ENCODE results near the gene SLC7A6.

The SLC7A6 gene

DNA sequence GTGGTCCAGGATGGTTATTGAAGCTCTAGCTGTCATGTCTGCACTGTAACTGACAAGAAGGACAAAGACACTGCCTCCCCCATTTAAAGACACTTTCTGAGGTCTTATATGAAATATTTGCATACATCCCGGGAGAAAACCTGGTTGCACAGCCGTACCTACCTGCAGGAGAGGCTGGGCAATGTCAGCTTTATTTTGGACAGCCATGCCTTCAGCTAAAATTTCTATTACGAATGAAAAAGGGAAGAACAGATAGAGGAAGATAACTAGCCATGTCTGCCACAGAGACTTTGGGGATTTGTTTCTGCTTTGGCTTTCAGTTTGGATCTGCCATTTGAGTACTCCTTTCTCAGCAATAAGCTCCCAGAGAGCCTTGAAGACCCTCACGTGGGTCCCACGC is 19.0 kb downstream of the SLC7A6 start:
- no peak overlapping the region for H4K5ac ChIP-seq (ENCODE audit: low read length)
- H3K79me1 ChIP-seq (ENCODE audit: low read length), result peaks cover 11% of the 10 kb centered on the region
- no peak overlapping the region for H2BK5ac ChIP-seq (ENCODE audit: low read length)
- no peak overlapping the region for H2BK120ac ChIP-seq (ENCODE audit: low read depth, low read length)
- H3K18ac ChIP-seq (ENCODE audit: low read length), result no peak overlapping the region
- H3K79me2 ChIP-seq (ENCODE audit: control insufficient read depth, insufficient read depth, low read length), result no peaks in the 10 kb centered on the region
- H3K27ac ChIP-seq (ENCODE audit: low read depth, low read length), result no peak overlapping the region
- no CpG with 5 or more reads among the region's 5 CpGs for WGBS (ENCODE audit: extremely low coverage, insufficient coverage, low lambda C conversion rate)
- H3K36me3 ChIP-seq (ENCODE audit: control insufficient read depth, insufficient read depth, low read length), result peaks cover 7% of the 10 kb centered on the region
- no peak overlapping the region for H3K4me3 ChIP-seq (ENCODE audit: low read length)
- no peak overlapping the region for H3K23ac ChIP-seq (ENCODE audit: low read length)
- no peak overlapping the region for H3K4me2 ChIP-seq (ENCODE audit: low read length)
- H4K8ac ChIP-seq (ENCODE audit: low read depth, low read length), result no peak overlapping the region
- H3K9ac ChIP-seq (ENCODE audit: low read length), result no peak overlapping the region
- no peak overlapping the region for H2AK5ac ChIP-seq (ENCODE audit: low read length)
- H3K4ac ChIP-seq (ENCODE audit: low read depth, low read length), result no peak overlapping the region
- no peaks in the 10 kb centered on the region for H3K27me3 ChIP-seq (ENCODE audit: insufficient read depth, low read length, poor library complexity)
- H3K4me1 ChIP-seq (ENCODE audit: control insufficient read depth, low read depth, low read length), result no peaks in the 10 kb centered on the region
- H2BK15ac ChIP-seq (replicated peaks; ENCODE audit: low read depth), result no peak overlapping the region
- no peak for DNase-seq
- no peak overlapping the region for H3K56ac ChIP-seq (ENCODE audit: low read length)

- no peak overlapping the region for H3K56ac ChIP-seq (ENCODE audit: low read length)
- DNase-seq, result no peak
These were observed 19.7 kb downstream of the SLC7A6 start for GRCh38 chr16:68283801-68284598.

GRCh38 chr16:68284847-68285246 is 20.5 kb downstream of the SLC7A6 start:
- H3K4me1 ChIP-seq (ENCODE audit: control insufficient read depth, low read depth, low read length), result no peaks in the 10 kb centered on the region
- H4K5ac ChIP-seq (ENCODE audit: low read length), result no peak overlapping the region

More at GRCh38 chr16:68283801-68284598, 19.7 kb downstream of the SLC7A6 start:
- Histone ChIP-seq H3K4me1 (ENCODE audit: control insufficient read depth, low read depth, low read length) (no peaks in the 10 kb centered on the region), H4K5ac (ENCODE audit: low read length) (no peak overlapping the region), H3K4me3 (ENCODE audit: low read length) (no peak overlapping the region), H3K4me2 (ENCODE audit: low read length) (no peak overlapping the region), H3K79me2 (ENCODE audit: control insufficient read depth, insufficient read depth, low read length) (no peaks in the 10 kb centered on the region), H3K9ac (ENCODE audit: low read length) (no peak overlapping the region), H2BK120ac (ENCODE audit: low read depth, low read length) (no peak overlapping the region), H3K27ac (ENCODE audit: low read depth, low read length) (no peak overlapping the region), H3K18ac (ENCODE audit: low read length) (no peak overlapping the region), H2BK15ac (replicated peaks; ENCODE audit: low read depth) (no peak overlapping the region), H2BK5ac (ENCODE audit: low read length) (no peak overlapping the region), H3K27me3 (ENCODE audit: insufficient read depth, low read length, poor library complexity) (no peaks in the 10 kb centered on the region), H3K36me3 (ENCODE audit: control insufficient read depth, insufficient read depth, low read length) (peaks cover 7% of the 10 kb centered on the region), H3K79me1 (ENCODE audit: low read length) (peaks cover 11% of the 10 kb centered on the region), H2AK5ac (ENCODE audit: low read length) (no peak overlapping the region), H3K23ac (ENCODE audit: low read length) (no peak overlapping the region), H4K8ac (ENCODE audit: low read depth, low read length) (no peak overlapping the region), H3K4ac (ENCODE audit: low read depth, low read length) (no peak overlapping the region)
- no CpG with 5 or more reads among the region's 9 CpGs for WGBS (ENCODE audit: extremely low coverage, insufficient coverage, low lambda C conversion rate)

DNA sequence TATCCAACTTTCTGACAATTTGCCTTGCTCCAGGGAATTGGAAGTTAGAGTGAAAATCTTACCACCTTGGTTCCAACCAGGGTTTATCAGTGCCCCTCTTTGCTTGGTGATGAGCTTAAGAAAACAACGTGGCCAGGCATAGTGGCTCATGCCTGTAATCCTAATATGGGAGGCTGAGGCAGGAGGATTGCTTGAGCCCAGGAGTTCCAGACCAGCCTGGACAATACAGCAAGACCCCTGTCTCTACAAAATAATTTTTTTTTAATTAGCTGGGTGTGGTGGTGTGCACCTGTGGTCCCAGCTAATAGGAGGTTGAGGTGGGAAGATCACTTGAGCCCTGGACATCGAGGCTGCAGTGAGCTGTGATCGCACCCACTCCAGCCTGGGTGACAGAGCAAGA is 21.4 kb downstream of the SLC7A6 start:
- H4K5ac ChIP-seq (ENCODE audit: low read length), result no peak overlapping the region
- no peak overlapping the region for H3K4ac ChIP-seq (ENCODE audit: low read depth, low read length)
- no peak for DNase-seq
- peaks cover 11% of the 10 kb centered on the region for H3K79me1 ChIP-seq (ENCODE audit: low read length)
- H3K79me2 ChIP-seq (ENCODE audit: control insufficient read depth, insufficient read depth, low read length), result no peaks in the 10 kb centered on the region
- H3K27me3 ChIP-seq (ENCODE audit: insufficient read depth, low read length, poor library complexity), result no peaks in the 10 kb centered on the region
- H2BK5ac ChIP-seq (ENCODE audit: low read length), result no peak overlapping the region
- H2AK5ac ChIP-seq (ENCODE audit: low read length), result no peak overlapping the region
- H3K27ac ChIP-seq (ENCODE audit: low read depth, low read length), result no peak overlapping the region
- WGBS (ENCODE audit: extremely low coverage, insufficient coverage, low lambda C conversion rate), result no CpG with 5 or more reads among the region's 3 CpGs
- H3K9ac ChIP-seq (ENCODE audit: low read length), result no peak overlapping the region
- no peak overlapping the region for H2BK15ac ChIP-seq (replicated peaks; ENCODE audit: low read depth)
- H2BK120ac ChIP-seq (ENCODE audit: low read depth, low read length), result no peak overlapping the region
- H3K4me1 ChIP-seq (ENCODE audit: control insufficient read depth, low read depth, low read length), result peaks cover 2% of the 10 kb centered on the region
- no peak overlapping the region for H3K23ac ChIP-seq (ENCODE audit: low read length)
- H3K56ac ChIP-seq (ENCODE audit: low read length), result no peak overlapping the region
- H3K4me2 ChIP-seq (ENCODE audit: low read length), result no peak overlapping the region
- H3K4me3 ChIP-seq (ENCODE audit: low read length), result no peak overlapping the region
- no peak overlapping the region for H4K8ac ChIP-seq (ENCODE audit: low read depth, low read length)
- peaks cover 7% of the 10 kb centered on the region for H3K36me3 ChIP-seq (ENCODE audit: control insufficient read depth, insufficient read depth, low read length)
- no peak overlapping the region for H3K18ac ChIP-seq (ENCODE audit: low read length)

More at GRCh38 chr16:68284847-68285246, 20.5 kb downstream of the SLC7A6 start:
- Histone ChIP-seq H3K79me2 (ENCODE audit: control insufficient read depth, insufficient read depth, low read length) (no peaks in the 10 kb centered on the region), H3K9ac (ENCODE audit: low read length) (no peak overlapping the region), H4K8ac (ENCODE audit: low read depth, low read length) (no peak overlapping the region), H3K27me3 (ENCODE audit: insufficient read depth, low read length, poor library complexity) (no peaks in the 10 kb centered on the region), H3K56ac (ENCODE audit: low read length) (no peak overlapping the region), H3K4me2 (ENCODE audit: low read length) (no peak overlapping the region), H3K36me3 (ENCODE audit: control insufficient read depth, insufficient read depth, low read length) (peaks cover 7% of the 10 kb centered on the region), H3K79me1 (ENCODE audit: low read length) (peaks cover 11% of the 10 kb centered on the region), H3K4ac (ENCODE audit: low read depth, low read length) (no peak overlapping the region), H2BK5ac (ENCODE audit: low read length) (no peak overlapping the region), H2BK120ac (ENCODE audit: low read depth, low read length) (no peak overlapping the region), H3K4me3 (ENCODE audit: low read length) (no peak overlapping the region), H3K27ac (ENCODE audit: low read depth, low read length) (no peak overlapping the region), H3K18ac (ENCODE audit: low read length) (no peak overlapping the region), H3K23ac (ENCODE audit: low read length) (no peak overlapping the region), H2BK15ac (replicated peaks; ENCODE audit: low read depth) (no peak overlapping the region), H2AK5ac (ENCODE audit: low read length) (no peak overlapping the region)
- no peak for DNase-seq
- no CpG with 5 or more reads among the region's 5 CpGs for whole genome bisulfite sequencing (ENCODE audit: extremely low coverage, insufficient coverage, low lambda C conversion rate)

DNA sequence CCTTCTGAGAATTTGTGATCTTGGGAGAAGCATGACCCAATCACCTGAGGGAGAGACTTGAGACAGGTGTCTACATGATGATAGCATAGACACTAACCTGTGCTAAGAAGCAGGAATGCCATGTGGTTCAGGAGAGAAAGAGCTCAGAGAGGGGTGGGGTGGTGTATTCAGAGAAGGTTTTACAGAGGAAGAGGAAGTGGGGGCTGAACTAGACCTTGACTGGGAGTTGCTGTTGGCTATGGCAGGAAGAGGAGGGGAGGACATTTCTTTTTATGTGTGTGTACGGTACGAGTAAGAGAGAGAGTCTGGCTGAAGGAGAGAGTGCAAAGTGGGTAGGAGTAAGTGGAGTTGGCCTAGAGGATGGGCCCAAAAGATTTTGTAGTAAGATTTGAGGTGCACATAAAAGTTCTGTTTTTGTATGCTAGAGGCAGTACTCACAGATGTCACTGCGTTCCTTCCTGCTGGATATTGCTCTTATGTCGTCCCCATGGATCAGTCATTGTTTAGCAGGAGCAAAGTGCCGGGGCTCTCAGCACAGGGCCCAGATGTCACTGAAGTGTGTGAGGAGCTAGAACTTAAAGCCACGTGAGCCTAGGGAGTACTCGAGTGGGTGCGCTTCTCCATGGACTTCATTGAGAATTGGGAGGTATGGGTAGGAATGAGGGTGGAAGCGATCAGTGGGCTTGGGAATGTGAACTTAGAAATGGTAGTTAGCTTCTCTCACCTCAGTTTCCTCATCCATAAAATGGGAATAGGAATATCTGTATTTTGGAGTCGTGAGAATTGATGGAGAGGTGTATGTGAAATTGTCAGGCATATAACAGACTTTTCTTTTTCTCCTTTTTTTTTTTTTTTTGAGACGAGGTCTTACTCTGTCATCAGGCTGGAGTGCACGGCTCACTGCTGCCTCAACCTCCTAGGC is 22.1 kb downstream of the SLC7A6 start:
- DNase-seq, result no peak
- no peaks in the 10 kb centered on the region for H3K79me2 ChIP-seq (ENCODE audit: control insufficient read depth, insufficient read depth, low read length)
- H3K27ac ChIP-seq (ENCODE audit: low read depth, low read length), result no peak overlapping the region
- H4K8ac ChIP-seq (ENCODE audit: low read depth, low read length), result no peak overlapping the region
- H2BK120ac ChIP-seq (ENCODE audit: low read depth, low read length), result no peak overlapping the region
- no peak overlapping the region for H2BK5ac ChIP-seq (ENCODE audit: low read length)
- no peak overlapping the region for H4K5ac ChIP-seq (ENCODE audit: low read length)
- WGBS (ENCODE audit: extremely low coverage, insufficient coverage, low lambda C conversion rate), result no CpG with 5 or more reads among the region's 12 CpGs
- no peak overlapping the region for H3K56ac ChIP-seq (ENCODE audit: low read length)
- H3K79me1 ChIP-seq (ENCODE audit: low read length), result peaks cover 11% of the 10 kb centered on the region
- H3K36me3 ChIP-seq (ENCODE audit: control insufficient read depth, insufficient read depth, low read length), result peaks cover 11% of the 10 kb centered on the region
- no peak overlapping the region for H2AK5ac ChIP-seq (ENCODE audit: low read length)
- no peak overlapping the region for H3K18ac ChIP-seq (ENCODE audit: low read length)
- no peak overlapping the region for H2BK15ac ChIP-seq (replicated peaks; ENCODE audit: low read depth)
- no peak overlapping the region for H3K9ac ChIP-seq (ENCODE audit: low read length)
- H3K4me1 ChIP-seq (ENCODE audit: control insufficient read depth, low read depth, low read length), result peaks cover 2% of the 10 kb centered on the region
- H3K23ac ChIP-seq (ENCODE audit: low read length), result no peak overlapping the region
- H3K4ac ChIP-seq (ENCODE audit: low read depth, low read length), result no peak overlapping the region
- no peak overlapping the region for H3K4me3 ChIP-seq (ENCODE audit: low read length)
- no peaks in the 10 kb centered on the region for H3K27me3 ChIP-seq (ENCODE audit: insufficient read depth, low read length, poor library complexity)
- no peak overlapping the region for H3K4me2 ChIP-seq (ENCODE audit: low read length)

Measured in mesendoderm (in vitro differentiated cells).